Stimulated activated CD8-positive, alpha-beta memory T cell treated with anti-CD3 and anti-CD28 coated beads, Interleukin-2, amount 100 ng/mL, for 1 hour (primary cell): ENCODE data around the gene GHITM.

Experiments
- DNase-seq, 2 donors: peaks; one replicate each; pipeline ENCODE4 v3.0.0-alpha.2; 2020; ENCODE audit warnings: low read depth in 2 of 2

The GHITM gene

GRCh38 chr10:84201244-84201606 is 61.9 kb downstream of the GHITM start:
- DNase-seq, result no peak

GRCh38 chr10:84201682-84202081 is 62.4 kb downstream of the GHITM start:
- DNase-seq, result no peak

GRCh38 chr10:84202349-84202748 is 63.0 kb downstream of the GHITM start:
- no peak for DNase-seq
